HG03460 (cell line): Measurements from ENCODE around the gene CCDC134.

Source experiments
- ATAC-seq: cut with Tn5 transposase; IDR thresholded peaks from one replicate; pipeline ENCODE4 v1.9.1; 2021; ENCODE audit not compliant: unreplicated experiment

Gene CCDC134

DNA sequence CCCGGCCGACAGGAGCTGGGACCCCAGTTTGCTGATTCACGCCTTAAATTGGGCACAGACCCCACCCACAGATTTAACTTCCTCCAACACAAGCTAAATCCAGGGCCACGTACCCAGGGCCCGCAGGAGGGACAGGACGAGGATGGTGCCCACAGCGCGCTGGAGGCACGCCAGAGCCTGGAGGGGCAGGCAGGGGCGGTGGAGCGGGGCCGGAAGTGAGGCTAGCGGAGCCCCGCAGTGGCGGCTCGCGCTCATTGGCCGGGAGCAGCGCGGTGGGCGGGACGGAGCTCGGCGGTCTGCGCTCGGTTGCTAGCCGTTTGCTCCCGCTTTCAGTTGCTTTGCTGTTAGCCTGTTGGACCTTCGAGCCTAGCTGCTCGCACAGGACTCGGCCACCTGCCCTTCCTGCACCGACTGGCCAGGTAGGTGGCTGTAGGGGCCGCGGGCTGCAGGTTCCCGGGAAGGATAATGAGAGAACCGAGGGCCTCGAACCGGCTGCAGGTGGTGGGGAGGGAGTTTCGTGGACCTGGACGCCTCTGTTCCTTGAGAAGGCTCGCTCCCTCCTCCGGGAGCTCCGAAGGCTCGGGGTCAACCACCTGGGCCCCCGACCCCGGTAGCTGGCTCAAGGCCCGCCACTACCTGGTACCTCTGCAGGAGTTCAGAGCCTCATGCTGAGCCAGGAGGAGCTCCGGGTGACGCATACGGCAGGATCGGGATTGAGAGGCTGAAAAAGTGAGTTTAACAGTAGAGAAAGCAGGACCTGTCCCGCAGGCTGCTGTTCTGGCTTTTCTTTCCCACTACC, at the start of gene CCDC134:
Gene CCDC134, plus strand, starts transcription at position 332 of the 799 bp plus-strand sequence. CDS start 8,212 bp downstream, outside the sequence.
- peak; percentile 85 for ATAC-seq

DNA sequence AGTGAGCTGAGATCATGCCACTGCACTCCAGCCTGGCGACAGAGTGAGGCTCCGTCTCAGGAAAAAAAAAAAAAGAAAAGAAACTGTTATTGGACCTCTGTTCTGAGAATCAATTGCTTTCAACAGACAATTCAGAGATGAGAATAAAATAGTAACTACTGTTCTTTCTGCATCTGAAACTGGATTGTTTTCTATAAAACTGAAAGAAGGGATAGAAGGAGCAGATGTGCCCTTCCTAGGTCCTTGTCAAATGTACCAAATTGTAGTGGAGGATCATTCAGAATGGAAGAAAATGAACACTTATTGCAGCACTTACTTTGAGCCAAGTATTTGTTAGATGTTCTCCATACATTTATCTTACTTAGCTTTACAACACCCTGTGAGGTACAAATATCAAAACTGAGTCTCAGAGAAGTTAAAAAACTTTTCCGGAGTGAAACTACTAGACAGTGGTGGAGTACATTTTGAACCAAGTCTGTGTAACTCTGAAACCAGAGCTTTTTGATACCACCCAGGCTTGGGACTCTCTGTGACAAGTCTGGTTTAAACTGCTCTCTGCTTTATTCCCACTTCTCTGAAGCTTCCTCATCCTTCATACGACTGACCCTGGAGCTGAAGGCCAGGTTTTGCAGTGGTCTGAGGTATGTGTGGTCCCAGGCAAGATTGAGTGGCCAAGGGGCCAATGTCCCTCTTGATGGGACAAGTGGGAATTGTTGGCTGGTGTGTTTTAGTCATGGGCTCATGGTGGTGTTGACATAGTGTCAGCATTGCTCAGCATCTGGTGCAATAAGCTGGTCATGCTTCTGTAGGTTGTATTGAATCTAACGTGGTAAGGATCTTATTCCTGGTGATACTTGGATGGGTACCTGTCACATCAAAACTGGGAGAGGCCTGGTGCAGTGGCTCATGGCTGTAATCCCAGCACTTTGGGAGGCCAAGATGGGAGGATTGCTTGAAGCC, 48.2 kb upstream of the CCDC134 start:
- ATAC-seq: no peak

DNA sequence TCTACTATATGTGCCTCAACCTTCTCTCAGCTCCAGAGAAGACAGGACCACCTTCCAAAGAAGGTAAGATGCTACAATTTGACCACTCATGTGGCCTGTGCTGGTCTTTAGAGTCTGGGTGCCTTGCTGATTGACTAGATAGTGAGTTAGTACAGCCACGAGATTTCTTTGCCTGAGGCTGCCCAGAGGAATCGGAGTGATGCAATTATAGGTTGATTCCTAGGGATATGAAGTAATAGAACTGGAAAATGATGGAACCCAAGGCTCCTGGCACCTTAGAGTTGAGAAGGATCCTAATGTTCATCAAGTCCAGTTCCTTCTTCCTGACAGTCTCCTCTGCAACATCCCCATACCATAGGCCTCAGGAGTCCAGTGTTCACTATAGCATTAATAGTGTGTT, 46.5 kb upstream of the CCDC134 start:
- no peak for ATAC-seq

DNA sequence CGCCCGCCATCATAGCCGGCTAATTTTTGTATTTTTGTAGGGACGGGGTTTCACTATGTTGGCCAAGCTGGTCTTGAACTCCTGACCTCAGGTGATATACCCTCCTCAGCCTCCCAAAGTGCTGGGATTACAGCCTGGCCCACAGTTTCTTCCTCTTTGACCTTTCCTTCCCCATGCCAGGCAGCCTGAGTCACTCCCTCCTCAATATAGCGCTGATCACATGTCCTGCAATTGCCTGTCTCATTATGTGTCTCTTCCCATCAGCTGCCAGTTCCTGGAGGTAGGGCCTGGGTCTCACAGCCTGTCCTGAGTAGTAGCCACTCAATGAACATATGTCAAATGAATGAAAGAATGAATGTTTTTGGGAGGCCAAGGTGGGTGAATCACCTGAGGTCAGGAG, 43.0 kb upstream of the CCDC134 start:
- ATAC-seq: no peak

DNA sequence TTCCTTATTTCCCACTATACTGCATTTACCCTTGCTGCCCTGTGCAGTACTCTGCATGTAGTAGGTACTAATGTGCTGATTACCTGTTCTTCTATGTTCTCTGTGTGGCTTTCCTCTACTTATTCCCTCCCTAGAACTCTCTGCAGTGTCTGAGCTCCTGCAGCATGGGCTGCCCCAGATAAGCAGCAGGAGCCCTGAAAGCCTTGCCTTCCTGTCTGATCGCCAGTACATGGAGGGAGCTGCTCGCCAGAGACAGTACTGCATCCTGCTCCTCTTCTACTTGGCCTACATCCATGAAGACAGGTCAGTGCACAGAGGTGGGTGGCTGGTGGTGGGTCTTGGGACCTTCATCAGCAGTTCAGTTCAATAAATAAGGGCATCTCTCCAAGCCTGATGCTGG, 42.2 kb upstream of the CCDC134 start:
- no peak for ATAC-seq

DNA sequence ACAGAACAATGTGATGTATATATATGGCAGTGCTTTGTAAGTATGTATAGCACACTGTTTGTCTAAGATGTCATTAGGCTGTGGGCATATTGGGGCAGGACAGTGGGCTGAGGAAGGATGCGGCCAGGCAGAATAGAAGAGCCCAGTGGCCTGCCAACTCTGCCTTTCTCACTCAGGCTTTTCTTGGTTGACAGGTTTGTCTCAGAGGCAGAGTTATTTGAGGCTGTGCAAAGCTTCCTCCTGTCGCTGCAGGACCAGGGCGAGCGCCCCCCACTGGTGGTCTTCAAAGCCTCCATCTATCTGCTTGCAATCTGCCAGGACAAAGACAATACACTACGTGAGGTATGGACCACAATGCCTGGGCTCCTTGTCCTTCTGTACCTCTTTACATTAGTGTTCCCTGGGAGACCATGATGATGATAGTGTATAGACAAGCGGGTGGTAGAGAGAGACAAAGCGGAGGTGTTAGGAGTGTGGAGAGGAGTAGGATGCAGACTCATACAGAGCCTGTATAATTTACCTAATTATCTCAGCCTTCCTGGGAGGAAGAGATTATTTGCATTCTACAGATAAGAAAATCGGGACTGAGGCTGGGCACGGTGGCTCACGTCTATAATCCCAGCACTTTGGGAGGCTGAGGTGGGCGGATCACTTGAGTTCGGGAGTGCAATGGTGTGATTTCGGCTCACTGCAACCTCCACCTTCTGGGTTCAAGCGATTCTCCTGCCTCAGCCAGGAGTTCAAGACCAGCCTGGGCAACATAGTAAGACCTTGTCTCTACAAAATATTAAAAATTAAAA, 37.3 kb upstream of the CCDC134 start:
- ATAC-seq: no peak

DNA sequence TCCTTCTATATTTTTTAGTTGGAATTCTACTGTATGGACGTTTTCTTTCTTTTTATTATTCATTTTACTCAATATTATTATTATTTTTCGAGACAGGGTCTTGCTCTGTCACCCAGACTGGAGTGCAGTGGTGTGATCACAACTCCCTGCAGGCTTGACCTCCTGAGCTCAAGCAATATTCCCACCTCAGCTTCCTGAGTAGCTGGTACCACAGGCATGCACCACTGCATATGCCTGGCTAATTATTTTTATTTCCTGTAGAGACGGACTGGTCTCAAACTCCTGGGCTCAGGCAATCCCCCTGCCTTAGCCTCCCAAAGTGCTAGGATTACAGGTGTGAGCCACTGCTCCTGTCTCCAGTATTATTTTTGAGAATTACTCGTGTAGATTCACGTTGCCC, 34.0 kb upstream of the CCDC134 start:
- no peak for ATAC-seq

DNA sequence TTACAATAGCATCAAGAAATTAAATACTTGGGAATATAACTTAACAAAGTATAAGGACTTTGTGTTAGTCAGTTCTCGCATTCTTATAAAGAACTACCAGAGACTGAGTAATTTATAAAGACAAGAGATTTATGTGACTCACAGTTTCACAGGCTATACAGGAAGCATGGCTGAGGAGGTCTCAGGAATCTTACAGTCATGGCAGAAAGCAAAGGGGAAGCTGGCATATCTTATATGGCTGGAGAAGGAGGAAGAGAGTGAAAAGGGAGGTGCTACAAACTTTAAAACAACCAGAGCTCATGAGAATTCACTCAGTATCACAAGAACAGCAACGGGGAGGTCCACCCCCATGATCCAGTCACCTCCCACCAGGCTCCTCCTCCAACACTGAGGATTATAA, 32.0 kb upstream of the CCDC134 start:
- no peak for ATAC-seq

DNA sequence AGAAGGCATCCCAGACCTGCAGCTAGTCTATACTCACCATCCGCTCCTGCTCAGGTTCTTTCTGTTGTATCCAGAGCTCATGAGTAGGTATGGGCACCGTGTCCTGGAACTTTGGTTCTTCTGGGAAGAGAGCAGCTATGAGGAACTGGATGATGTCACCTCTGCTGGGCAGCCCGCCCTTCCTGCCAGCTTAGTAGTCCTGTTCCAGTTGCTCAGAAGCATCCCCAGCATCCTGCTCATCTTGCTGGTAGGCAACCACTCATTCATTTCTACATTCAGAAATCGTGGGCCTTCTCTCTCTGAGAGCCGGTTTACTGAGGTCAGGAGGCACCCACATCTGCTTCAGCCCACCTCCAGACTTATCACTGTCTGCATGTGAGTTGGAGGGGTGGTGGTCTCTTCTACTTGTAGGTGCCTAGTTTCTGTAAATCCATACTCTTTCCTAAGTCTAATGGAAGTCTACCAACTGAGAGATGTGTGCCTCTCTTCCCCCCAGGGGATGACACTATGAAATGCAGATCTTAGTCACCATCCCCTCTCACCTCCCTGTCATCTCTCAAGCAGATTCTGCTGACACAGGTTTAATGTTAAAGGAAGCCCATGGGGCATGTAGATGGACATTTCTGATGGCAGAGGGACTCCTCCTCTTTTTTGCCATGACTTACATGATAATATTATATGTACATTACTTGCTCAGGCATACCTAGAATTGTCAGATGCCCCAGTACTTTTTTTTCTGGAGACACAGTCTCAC, 29.6 kb upstream of the CCDC134 start:
- no peak for ATAC-seq

DNA sequence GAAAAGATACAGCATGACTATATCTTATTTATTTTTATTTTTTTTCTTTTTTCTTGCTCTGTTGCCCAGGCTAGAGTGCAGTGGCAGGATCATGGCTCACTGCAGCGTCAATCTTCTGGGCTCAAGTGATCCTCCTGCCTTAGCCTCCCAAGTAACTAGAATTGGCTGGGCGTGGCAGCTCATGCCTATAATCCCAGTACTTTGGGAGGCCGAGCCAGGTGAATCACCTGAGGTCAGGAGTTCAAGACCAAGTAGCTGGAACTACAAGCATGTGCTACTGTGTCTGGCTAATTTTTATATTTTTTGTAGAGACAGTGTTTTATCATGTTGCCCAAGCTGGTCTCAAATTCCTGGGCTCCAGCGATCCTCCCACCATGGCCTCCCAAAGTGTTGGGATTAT, 28.3 kb upstream of the CCDC134 start:
- no peak for ATAC-seq

DNA sequence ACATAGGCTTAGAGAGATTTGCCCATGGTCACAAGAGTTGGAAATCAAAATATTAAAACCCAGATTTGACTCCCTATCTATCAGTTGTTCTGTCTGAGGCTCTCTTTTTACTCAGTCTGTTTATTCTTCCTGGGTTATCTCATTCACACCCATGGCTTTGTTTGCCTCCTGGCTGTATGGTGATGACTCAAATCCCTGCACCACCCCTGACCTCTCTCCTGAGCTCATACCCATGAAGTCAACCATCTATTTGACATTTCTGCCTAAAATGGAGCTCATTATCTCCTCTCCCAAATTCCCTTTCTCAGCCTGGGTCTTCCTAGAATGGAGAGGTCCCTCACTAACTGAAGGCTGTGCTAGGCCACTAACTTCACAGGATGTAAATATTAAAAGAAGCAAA, 27.8 kb upstream of the CCDC134 start:
- no peak for ATAC-seq

DNA sequence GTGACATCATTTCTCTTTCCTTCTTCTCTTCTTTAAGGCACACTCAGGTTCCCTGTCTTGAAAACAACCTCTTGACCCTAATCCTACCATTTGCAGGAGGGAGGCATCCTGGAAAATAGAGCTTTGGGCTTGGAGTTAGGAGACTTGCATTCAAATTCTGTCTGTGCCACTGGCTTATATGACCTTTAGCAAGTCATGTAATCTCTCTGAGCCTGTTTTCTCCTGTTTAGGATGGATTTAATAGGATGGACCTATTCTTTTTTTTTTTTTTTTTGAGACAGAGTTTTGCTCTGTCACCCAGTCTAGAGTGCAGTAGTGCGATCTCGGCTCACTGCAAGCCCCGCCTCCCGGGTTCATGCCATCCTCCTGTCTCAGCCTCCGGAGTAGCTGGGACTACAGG, 25.1 kb upstream of the CCDC134 start:
- ATAC-seq: no peak

DNA sequence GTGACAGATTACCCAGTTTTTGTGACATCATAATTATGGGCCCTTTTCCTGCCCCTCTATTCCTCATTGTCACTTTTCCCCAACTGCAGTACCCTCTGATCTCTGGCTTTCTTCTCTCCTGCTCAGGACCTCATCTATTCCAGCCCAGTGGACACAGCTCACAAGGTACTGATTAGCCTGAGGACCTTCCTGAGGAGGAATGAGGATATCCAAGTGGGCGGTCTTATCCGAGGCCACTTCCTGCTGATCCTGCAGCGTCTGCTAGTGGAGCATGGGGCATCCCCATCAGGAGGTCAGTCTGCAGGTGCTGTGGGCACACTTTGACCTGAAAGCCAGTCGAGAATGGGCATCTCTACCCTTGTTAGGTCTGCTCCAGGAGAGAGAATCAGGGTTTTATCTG, 24.5 kb upstream of the CCDC134 start:
- ATAC-seq: no peak

DNA sequence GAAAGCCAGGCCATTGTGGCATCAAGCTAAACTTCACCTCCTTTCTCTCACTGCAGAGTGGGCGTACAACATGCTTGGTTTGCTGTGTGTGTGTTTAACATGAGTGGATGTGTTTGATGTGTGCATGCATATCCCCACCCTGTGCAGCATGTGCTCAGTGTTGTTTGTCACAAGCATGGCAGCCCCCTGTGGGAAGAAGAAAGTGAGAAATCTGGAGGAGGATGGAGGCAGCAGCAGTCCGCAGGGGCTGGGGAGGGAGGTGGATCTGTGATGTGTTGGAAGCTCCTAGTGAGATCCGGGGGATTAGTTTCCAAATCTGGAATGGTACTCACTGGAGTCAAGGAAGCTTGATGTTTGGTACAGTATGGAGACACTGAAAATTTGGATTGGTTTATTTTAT, 24.1 kb upstream of the CCDC134 start:
- ATAC-seq: no peak

DNA sequence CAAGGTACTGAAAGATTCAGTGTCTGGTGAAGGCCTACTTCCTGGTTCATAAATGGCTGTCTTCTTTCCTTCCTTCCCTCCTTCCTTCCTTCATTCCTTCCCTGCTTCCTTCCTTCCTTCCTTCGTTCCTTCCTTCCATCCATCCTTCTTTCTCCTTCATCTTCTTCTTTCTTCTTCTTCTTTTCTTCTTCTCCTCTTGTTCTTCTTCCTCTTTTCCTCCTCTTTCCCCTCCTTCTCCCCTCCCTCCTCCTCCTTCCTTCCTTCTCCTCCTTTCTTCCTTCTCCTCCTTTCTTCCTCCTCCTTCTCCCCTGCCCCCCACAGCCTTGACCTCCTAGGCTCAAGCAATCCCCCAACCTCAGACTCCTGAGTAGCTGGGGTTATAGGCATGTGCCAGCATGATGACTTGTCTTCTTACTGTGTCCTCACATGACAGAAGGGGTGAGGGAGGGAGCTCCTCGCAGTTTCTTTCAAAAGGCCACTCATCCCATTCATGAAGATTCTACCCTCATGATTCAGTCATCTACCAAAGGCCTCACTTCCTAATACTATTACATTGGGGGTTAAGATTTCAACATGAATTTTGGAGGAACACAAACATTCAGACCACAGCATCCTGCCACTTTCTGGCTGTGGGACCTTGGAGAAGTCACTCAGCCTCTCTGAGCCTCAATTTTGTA, 22.6 kb upstream of the CCDC134 start:
- no peak for ATAC-seq

DNA sequence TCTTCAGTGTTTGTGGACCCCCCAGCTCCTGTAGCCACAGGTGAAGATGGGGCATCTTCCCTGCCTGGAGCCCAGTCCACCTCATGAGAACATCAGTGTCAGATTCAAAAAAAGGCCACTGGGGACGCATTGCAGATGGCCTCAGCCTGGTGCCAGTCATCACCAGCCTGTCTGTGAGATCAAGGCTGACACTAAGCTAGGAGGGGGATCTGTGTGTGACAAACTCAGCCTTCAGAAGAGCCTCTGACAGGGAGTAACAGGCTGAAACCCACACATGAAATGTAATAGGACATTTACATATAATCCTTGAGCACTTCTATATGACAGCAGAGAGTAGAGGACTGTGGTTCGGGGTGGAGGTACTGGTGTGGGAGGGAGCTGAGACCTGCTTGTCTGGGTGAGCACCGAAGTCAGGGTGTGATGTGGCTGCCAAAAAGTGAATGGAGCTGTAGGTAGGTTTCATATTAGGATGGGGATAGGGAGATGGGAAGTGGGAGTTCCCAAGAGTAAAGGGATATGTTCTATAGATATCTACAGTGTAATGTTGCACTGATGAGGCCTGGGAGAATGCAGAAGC, 20.5 kb upstream of the CCDC134 start:
- no peak for ATAC-seq

DNA sequence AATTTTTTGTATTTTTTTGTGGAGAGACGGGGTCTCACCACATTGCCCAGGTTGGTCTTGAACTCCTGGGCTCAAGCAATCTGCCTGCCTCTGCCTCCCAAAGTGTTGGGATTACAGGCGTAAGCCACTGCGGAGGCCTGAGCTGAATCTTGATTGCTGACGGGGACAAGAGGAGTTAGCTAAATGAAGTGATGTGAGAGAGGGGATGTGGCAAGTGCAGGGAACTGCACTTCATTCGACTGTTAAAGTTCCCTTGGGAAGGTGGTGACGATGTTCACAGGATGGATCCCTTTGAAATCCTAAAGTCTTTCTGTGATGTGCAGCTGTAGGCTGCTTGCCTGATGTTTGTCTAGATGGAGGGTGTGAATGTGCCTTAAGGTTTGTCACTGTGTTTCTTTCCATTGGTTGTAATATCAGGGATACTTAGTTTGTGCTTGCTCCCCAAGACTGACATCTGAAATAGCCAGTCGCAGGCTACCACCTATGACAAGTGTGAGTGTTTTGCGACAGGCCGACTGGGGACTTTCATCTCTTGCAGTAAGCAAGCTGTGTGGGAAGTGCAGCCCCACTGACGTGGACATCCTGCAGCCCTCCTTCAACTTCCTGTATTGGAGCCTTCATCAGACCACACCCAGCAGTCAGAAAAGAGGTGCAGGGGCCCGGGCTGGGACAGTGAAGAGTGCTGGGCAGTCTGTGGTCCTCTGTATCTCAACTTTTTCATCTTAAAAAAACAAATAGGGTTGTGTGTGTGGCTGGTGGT, 19.6 kb upstream of the CCDC134 start:
- ATAC-seq: peak; percentile 75

DNA sequence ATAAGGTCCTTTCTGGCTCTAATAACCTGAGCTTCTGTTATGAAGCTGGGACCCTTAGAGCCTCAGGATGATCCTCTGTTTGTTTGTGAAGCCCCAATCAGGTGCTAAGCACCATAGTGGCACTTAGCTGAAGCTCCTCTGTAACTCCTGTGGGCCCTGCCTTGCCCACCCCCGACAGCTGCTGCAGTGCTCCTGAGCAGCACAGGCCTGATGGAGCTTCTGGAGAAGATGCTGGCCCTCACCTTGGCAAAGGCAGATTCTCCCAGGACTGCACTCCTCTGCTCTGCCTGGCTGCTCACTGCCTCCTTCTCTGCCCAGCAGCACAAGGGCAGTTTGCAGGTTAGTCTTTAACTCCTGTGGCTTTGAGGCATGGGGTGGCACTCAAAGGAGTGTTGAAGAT, 19.0 kb upstream of the CCDC134 start:
- peak; percentile 15 for ATAC-seq

DNA sequence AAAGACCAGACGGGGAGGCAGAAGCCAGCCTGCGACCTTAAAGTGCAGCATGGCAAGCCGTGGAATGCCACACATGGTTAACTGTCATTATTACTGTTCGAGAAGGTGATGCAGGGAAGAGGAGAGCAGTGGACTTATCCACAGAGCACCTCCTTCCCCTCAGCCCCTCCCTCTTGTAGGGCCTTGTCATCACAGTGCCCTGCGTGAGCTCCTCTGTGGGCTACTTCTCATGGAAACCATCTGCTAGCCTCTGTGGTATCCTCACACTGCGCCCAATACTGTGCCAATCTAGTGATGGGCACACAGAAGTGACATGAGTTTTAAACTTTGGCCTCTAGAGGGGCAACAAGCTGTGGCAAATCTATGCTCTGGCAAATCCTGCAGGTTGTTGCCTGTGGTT, 18.2 kb upstream of the CCDC134 start:
- no peak for ATAC-seq
